ENCODE results near the gene CRYZL1.

CRYZL1 gene

DNA sequence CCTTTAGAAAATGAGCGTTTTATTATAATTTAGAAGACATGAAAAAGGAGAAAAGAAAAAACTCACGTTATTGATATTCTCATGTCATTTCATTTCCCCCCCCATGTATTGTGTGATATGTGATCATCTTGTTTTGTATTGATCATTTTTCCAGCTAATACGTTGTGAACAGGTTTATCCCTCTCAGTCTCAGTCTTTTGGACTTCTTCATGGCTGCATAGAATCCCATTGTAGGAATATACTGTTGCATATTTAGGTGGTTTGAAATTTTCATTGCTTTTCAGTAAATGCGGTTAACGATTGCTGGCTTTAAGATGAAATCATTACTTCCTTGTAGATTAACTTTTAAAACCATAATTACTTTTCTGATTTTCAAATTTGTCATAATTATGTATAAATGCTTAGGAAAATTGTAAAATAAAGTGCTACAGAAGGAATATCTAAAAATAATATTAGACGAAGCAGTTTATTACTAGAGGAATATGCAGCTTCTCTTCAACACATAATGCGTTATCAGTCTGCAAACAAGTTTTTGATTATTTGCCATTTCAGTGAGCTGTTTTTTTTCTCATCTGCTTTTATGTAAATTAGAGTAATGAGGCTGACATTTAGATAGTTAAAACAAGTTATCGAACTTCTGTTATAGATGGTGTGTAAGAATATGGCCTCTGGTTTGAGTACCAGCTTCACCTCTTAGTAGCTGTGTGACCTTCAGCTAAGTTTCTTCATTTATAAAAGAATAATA is 96.9 kb downstream of the CRYZL1 start:
- in situ Hi-C loops (cut with HindIII; ENCODE audit: low sequenced_read_pairs), result no loop called here
- peak overlapping the region; percentile 78 for H3K4me3 ChIP-seq (ENCODE audit: low read depth, low read length)
- no peak for DNase-seq (ENCODE audit: low read depth)
- TF ChIP-seq, protein P1, sequence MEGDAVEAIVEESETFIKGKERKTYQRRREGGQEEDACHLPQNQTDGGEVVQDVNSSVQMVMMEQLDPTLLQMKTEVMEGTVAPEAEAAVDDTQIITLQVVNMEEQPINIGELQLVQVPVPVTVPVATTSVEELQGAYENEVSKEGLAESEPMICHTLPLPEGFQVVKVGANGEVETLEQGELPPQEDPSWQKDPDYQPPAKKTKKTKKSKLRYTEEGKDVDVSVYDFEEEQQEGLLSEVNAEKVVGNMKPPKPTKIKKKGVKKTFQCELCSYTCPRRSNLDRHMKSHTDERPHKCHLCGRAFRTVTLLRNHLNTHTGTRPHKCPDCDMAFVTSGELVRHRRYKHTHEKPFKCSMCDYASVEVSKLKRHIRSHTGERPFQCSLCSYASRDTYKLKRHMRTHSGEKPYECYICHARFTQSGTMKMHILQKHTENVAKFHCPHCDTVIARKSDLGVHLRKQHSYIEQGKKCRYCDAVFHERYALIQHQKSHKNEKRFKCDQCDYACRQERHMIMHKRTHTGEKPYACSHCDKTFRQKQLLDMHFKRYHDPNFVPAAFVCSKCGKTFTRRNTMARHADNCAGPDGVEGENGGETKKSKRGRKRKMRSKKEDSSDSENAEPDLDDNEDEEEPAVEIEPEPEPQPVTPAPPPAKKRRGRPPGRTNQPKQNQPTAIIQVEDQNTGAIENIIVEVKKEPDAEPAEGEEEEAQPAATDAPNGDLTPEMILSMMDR (IDR thresholded peaks at IDR 0.05; ENCODE audit: low read depth, low read length, missing control alignments), result no peak

DNA sequence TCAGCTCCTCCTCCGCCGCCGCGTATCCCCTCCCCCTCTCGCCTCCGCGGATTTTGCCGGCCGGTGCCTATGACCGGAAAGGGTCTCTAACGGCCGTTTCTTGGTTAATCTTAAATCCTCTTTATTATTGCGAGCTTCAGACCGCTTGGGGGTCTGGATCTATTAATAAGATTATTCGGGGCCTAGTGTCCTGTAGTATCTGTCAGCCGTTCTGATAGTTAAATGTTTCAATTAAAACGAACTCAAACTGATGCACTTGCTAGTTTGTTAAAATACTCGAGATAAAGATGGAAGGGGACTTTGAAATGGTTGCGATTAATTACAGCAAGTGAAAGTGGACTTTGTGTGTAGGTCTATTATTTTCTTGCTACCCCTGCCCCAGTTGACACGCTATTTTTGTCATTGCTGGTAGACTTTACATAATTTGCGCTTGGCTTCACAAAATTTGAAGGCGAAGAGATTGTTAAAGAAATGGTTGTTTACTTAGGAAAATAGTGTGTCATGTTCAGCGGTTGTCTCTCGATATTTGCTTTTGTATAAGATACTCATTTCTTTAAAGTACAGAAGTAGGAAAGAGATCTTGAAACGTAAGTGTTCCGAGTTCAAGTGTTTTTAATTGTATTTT is 97.9 kb downstream of the CRYZL1 start:
- peak overlapping the region; percentile 78 for H3K4me3 ChIP-seq (ENCODE audit: low read depth, low read length)
- in situ Hi-C loops (cut with HindIII; ENCODE audit: low sequenced_read_pairs), result no loop called here
- TF ChIP-seq, protein P1 (IDR thresholded peaks at IDR 0.05; ENCODE audit: low read depth, low read length, missing control alignments), result no peak
- peak; percentile 18 for DNase-seq (ENCODE audit: low read depth)

DNA sequence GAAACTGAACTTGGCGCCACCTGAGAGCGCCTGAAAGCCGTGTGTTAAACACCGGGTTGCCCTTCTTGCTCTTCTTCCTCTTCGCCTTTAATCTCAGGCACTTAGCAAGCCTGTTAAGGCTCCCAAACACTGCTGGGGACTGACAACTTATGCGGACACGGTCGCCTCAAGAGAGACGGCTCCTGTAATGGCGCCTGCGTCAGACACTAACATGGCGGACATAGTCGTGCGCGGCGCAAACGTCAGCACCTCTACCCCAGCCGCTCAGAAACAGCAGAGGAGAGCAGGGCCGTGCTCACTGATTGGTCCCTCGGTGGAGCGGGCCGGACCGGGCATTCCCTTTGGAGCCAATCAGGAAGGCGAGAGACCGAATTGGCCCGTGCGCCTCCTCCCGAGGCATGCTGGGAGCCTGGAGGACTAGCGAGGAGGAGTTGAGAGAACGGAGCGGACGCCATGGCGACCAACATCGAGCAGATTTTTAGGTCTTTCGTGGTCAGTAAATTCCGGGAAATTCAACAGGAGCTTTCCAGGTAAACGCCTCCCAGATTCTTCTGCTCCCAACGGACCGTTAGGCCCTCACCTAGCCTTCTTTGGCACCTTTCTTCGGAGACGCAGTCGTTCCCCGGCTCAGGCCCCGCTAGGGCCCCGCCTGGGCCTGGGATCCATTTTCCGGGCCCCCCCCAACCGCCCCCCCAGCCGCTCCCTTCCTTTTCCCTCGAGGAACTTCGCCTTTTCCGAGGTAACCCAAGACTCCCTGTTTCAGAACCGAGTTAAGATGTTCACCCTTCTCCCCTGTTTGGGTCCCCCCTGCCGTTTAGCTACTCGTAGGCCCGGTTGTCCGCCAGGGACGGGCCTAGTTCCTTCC is 98.7 kb downstream of the CRYZL1 start, which contains the start of gene SON:
SON (plus strand) TSS at position 399 of the 865 bp plus-strand sequence; CDS start at position 454, 55 bp downstream.
- peak; percentile 98 for DNase-seq (ENCODE audit: low read depth)
- TF ChIP-seq, protein P1 (IDR thresholded peaks at IDR 0.05; ENCODE audit: low read depth, low read length, missing control alignments), result no peak
- peak within 1 kb of the TSS; percentile 78 for H3K4me3 ChIP-seq (ENCODE audit: low read depth, low read length)
- in situ Hi-C loops (cut with HindIII; ENCODE audit: low sequenced_read_pairs), result no loop called here

DNA sequence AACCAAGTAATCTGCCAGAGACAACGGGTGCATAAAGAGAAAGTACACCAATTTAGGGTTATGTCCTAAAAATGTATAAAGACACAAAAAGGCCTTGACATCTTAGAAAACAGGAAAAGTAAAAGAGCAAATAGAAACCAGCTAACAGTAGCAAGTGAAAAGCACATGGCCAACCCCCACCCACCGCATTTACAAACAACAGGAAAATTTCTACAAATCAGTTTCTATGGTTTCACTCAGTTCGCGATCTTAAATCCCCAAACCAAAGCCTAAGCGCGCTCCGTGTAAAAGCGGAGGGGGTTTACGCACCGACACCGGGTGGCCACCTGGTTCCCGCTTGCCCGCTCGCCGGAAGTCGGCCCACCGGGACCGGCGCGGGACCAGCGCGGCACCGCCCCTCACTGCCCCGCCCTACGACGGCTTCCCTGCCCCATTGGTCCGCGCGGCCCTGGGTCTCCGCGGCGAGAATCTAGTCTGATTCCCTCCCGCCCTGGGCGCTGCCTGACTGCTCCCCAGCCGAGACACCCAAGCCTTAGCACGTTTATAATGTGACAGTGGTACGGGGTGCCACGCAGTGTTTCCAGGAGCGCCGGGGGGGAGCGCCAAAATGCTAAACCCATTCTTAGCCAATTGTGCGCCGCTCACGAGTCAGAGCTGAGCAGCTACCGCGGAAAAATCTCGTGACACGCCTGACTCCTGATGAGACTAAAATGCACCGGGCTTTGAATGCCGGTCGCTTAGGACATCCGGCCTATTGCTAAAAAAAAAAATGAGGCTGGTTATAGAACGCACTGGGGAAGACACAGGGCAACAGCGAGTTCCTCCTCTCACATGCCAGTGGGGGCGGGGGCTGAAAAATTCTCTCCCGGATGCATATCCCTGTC is 99.5 kb downstream of the CRYZL1 start, which contains the start of gene GART:
GART (minus strand) TSS at position 362 of the 884 bp plus-strand sequence. CDS start 2,802 bp downstream, outside the sequence.
- peak within 1 kb of the TSS; percentile 78 for H3K4me3 ChIP-seq (ENCODE audit: low read depth, low read length)
- in situ Hi-C loops (cut with HindIII; ENCODE audit: low sequenced_read_pairs), result no loop called here
- peak; percentile 32 for DNase-seq (ENCODE audit: low read depth)
- TF ChIP-seq, protein P1 (IDR thresholded peaks at IDR 0.05; ENCODE audit: low read depth, low read length, missing control alignments), result no peak

DNA sequence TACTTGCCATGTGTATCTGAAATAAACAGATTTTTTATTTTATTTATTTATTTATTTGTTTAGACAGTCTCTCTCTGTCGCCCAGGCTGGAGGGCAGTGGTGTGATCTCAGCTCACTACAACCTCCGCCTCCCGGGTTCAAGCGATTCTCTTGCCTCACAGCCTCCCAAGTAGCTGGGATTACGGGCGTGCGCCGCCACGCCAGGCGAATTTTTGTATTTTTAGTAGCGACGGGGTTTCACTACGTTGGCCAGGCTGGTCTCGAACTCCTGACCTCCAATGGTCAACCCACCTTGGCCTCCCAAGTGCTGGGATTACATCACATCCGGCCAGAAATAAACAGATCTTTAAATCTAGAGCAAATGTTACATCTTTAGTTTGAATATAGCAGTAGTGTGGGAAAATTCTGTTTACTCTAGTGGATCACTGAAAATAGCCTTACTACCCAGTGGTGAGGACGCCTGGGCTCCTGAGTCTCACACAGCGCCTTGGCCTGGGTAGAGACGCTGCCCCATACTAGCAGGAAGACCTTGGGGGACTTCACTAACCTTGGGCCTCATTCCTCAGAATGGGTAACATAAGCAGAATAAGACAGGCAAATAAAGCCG is 100.3 kb downstream of the CRYZL1 start:
- DNase-seq (ENCODE audit: low read depth), result no peak
- TF ChIP-seq, protein P1 (IDR thresholded peaks at IDR 0.05; ENCODE audit: low read depth, low read length, missing control alignments), result no peak
- H3K4me3 ChIP-seq (ENCODE audit: low read depth, low read length), result peak overlapping the region; percentile 78
- in situ Hi-C loops (cut with HindIII; ENCODE audit: low sequenced_read_pairs), result no loop called here

Data from astrocyte of the cerebellum (primary cell).